ENCODE measurements around the gene FXYD2. TPM values are rescaled to one million over a fixed set of nuclear protein-coding genes. Genes with fewer than 3 reads are reported as not detected.
A peak's percentile ranks its signal among the peaks of the same experiment; 100 is the strongest.

Gene FXYD2
- total and polyA plus RNA-seq, 2 of the 13 experiments (the other 11 are each of a cell fraction or from before 2014, with no cell fraction given), result 45.9 to 106 TPM

GRCh38 chr11:117823294-117823945 is 1.1 kb downstream of the FXYD2 start (continued):
- TF ChIP-seq ZNF333 (CRISPR knock-in tag; IDR thresholded peaks at IDR 0.05; ENCODE audit: borderline replicate concordance) (0 out of 2 replicates have a peak, but pooled peaks have one; percentile 38), FOXK2 (IDR thresholded peaks at IDR 0.05) (no peak), ZNF512 (CRISPR knock-in tag; IDR thresholded peaks at IDR 0.05) (no peak), ZNF7 (CRISPR knock-in tag; IDR thresholded peaks at IDR 0.05) (no peak), CTCF (CRISPR knock-in tag; IDR thresholded peaks at IDR 0.05) (peak; percentile 54), RCOR2 (CRISPR knock-in tag; IDR thresholded peaks at IDR 0.05) (no peak), ZNF547 (CRISPR knock-in tag; IDR thresholded peaks at IDR 0.05) (peak; percentile 39; the same call in 1 of the 2 replicates), TBX2 (CRISPR knock-in tag; IDR thresholded peaks at IDR 0.05; ENCODE audit: borderline replicate concordance) (peak; percentile 37; the same call in 1 of the 2 replicates), ZFP91 (CRISPR knock-in tag; IDR thresholded peaks at IDR 0.05; ENCODE audit: borderline replicate concordance) (0 out of 2 replicates have a peak, but pooled peaks have one; percentile 29), ZNF432 (CRISPR knock-in tag; IDR thresholded peaks at IDR 0.05; ENCODE audit: borderline replicate concordance) (no peak), RORA (CRISPR knock-in tag; IDR thresholded peaks at IDR 0.05) (no peak), THAP11 (CRISPR knock-in tag; IDR thresholded peaks at IDR 0.05) (no peak), RBFOX2 (IDR thresholded peaks at IDR 0.05; ENCODE audit: low read depth, low read length) (peak; percentile 67), ZNF687 (CRISPR knock-in tag; IDR thresholded peaks at IDR 0.05) (peak; percentile 59), MZF1 (CRISPR knock-in tag; IDR thresholded peaks at IDR 0.05; ENCODE audit: borderline replicate concordance) (no peak), ZNF784 (CRISPR knock-in tag; IDR thresholded peaks at IDR 0.05; ENCODE audit: borderline replicate concordance) (0 out of 2 replicates have a peak, but pooled peaks have one; percentile 50), JUN (CRISPR knock-in tag; IDR thresholded peaks at IDR 0.05) (no peak), ASH2L (IDR thresholded peaks at IDR 0.05; ENCODE audit: insufficient read length, low read depth, low read length) (peak; percentile 4), CBX2 (IDR thresholded peaks at IDR 0.05; ENCODE audit: low read depth, low read length) (no peak), CBX2 (CRISPR knock-in tag; IDR thresholded peaks at IDR 0.05; ENCODE audit: low read depth) (no peak)

All from HepG2 (cell line).